Right ventricle myocardium superior (tissue), 1 donor: Measurements from ENCODE around the gene APBB2. TPM values are rescaled to one million over a fixed set of nuclear protein-coding genes. Genes with fewer than 3 reads are reported as not detected.

Experiments
- ATAC-seq: fragments of 200-7000 bp; cut with Tn5 transposase; one replicate; pipeline ENCODE4 v1.9.1; 2020; ENCODE audit warnings: mild to moderate bottlenecking; ENCODE audit not compliant: poor library complexity
- DNase-seq: peaks from one replicate; pipeline ENCODE4 v3.0.0-alpha.2; 2020
- intact Hi-C: fragments of 100-400 bp; cut with DNase I; formaldehyde crosslinking; loops from one replicate; pipeline ENCODE4 v1.11.2; 2022
- long read RNA-seq: library from polyadenylated mRNA; unstranded; transcript quantifications from one replicate; pipeline ENCODE4 v2.0.0, GENCODE V29; 2021
- total RNA-seq: library from RNA; stranded (reverse); fragmentation: NEBNext Ultra II Directional; extraction: Animal tissue kit (Norgen Biotek cat#: 25700); gene quantifications from one replicate; pipeline ENCODE4 v1.2.1, GENCODE V29; 2021
- donor health status: DM: no; HTN: yes; CAD: no; lungs with severe emphysema.

The APBB2 gene
- 22.5 TPM for total RNA-seq
- long read RNA-seq, partial matches to known transcripts = 7 of 20 reads
- long read RNA-seq, other reads (novel, unspliced or antisense) = 7 of 20 reads

DNA sequence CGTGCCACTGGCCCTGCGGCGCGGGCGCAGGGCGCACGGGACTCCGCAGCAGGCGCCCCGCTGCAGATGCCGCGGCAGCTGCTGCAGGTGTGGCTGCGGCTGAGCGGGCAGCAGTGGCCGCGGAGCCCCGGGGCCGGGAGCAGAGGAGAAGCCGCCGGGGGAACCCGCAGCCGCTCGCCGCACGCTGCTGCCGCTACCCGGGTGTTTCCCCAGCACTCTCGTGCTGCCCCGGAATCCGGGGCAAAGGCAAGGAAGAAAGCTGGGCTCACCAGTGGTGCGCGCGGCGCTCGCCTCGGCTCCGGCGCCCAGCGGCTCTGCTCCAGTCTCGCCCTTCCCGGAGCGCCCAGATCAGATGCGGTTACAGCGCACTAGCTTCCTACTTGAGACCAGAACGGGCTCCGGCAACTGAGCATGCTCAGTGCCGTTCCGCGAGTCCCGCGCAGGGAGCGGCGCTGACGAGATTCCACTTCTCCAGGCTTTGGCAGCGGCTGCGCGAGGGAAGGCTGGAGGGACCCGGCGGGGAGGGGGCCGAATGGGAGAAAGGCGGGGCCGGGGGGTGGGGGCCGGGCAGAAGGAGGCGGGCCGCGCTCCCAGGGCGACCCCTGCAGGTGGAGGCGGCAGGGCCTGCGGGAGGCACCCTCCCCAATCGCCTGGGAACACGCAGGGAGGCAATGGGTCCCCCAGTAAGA lies at the start of gene APBB2:
Gene APBB2 (minus strand): TSS at position 407 of the 689 bp plus-strand sequence. CDS start 181,288 bp downstream, outside the sequence.
- DNase-seq (peak; percentile 96), ATAC-seq (peak; percentile 95)
- intact Hi-C loops = no loop called here

DNA sequence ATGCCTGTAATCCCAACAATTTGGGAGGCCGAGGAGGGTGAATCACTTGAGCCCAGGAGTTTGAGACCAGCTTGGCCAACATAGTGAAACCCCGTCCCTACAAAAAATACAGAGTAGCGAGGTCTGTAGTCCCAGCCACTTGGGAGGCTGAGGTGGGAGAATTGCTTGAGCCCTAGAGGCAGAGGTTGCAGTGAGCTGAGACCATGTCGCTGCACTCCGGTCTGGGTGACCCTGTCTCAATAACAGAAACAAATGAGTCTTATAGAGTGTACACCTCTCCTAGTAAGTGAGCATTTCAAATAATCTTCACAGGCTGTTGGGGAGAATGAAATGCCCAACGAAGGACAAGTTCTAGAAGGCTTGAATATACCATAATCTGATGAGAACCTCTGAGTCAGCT lies 47.9 kb upstream of the APBB2 start:
- intact Hi-C loops = no loop called here
- ATAC-seq = no peak
- no peak for DNase-seq

DNA sequence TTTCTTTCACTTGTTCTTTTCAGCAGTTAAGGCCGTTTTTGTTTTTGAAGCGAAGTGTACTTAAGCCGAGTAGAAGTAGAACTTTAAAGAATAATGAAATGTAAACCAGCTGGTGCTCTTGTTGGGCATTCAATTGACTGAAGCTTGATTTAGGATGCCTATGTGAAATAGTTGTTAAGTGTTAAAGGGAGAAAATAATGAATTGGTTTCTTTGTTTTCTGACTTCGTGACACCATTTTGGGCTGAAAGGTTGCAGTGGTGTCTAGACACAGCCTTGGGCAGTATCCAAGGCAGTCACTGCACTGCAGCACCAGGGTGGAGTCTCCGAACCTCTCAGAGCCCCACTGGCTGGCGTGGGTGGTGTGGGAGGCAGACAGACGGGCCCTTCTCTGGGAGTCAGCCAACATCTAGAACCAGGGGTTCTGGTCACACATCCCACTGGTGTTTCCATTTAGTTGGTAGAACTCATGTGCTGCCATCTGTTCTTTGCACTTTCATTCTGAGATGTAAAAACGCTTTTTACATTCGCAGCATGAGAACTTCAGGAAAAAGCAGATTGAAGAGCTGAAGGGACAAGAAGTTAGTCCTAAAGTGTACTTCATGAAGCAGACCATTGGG lies 45.9 kb upstream of the APBB2 start:
- intact Hi-C loops = no loop called here
- DNase-seq (no peak), ATAC-seq (no peak)

DNA sequence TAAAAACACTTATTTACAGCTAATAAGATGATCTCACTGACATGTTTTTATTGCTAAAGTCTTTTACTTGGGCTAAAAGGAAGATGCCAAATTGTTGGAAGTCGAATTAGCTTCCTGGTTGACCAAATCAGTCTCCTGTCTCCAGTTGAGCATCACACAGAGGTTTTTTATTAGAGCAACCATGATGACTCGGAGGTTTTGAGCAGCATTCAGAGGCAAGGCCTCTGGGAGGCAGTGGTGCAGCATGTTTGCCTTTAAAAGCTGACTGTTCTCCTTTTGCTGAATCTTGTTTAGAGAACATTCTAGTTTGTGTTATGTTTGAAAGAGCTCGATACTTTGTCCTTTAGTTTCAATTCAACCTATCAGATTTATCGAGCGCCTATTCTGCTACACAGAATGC lies 44.4 kb upstream of the APBB2 start:
- intact Hi-C loops = no loop called here
- DNase-seq = no peak
- ATAC-seq = peak; percentile 65

DNA sequence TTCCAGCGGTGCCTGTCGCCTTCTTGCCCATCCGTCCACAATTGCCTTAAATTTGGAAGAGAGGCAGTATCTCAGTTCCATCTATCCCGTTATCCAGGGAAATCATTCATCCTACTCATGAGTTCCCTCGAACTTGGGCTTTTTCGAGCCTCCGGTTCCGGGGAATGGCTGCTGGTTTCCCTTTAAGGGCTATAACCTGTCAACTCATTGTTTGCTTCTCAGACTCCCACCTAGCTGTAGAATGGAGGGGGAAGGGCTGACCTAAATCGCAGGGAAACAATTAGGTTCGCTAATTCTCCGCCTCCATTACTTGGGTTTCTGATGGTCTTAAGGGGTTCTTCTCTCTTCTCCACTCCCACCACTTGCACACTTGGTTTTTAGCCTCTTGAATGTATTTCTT lies 43.6 kb upstream of the APBB2 start:
- DNase-seq (no peak), ATAC-seq (no peak)
- intact Hi-C loops = no loop called here

DNA sequence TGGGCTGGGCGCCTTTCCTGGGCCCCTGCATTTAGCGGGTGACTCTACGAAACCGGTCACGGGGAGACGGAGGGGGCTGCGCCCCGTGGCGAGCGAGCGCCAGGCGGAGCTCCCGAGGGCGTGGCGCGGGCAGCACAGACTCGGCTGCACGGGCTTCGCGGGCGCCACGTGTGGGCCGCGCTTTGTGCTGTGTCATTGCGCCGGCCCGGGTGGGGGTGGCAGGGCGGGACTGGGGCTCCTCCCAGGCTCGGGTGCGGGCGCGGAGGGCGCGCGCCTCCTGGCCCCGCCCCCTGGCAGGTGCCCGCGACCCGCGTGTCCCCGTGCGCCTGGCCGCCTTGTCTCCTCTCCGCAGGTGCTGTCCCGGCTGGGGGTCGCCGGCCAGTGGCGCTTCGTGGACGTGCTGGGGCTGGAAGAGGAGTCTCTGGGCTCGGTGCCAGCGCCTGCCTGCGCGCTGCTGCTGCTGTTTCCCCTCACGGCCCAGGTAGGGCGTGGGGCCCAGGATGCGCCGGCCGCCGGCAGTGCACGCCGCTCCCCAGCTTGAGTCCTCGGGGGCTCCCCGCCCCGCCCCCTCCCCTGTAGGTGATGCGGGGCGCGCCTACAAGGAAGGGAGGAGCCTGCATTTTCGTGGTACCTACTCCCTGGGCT lies 43.0 kb upstream of the APBB2 start:
- peak; percentile 61 for DNase-seq
- peak; percentile 81 for ATAC-seq
- intact Hi-C loops = no loop called here

DNA sequence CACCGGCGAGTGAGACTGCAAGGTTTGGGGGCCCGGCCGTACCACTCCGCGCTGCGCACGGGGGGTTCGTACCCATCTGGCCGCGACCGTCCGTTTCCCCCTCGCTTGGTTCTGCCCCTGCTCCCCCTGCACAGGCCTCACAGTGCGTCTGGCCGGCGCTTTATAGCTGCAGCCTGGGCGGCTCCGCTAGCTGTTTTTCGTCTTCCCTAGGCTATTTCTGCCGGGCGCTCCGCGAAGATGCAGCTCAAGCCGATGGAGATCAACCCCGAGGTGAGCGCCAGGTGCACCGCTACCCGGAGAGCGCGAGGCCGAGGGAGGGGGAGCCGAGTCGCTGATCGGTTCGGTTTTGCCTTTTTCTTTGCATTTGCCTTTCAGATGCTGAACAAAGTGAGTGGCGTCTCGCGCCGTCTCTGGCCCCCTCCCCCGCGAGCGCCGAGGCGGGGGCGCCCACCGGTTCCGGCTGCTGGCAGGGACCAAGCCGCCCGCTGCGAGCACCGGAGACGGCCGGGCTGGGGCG lies 42.5 kb upstream of the APBB2 start, which contains the start of gene UCHL1:
Gene UCHL1 (plus strand): TSS at position 189 of the 517 bp plus-strand sequence. CDS start 49 bp downstream, at position 238.
- intact Hi-C loops = no loop called here
- ATAC-seq = peak; percentile 69
- DNase-seq = peak; percentile 53

DNA sequence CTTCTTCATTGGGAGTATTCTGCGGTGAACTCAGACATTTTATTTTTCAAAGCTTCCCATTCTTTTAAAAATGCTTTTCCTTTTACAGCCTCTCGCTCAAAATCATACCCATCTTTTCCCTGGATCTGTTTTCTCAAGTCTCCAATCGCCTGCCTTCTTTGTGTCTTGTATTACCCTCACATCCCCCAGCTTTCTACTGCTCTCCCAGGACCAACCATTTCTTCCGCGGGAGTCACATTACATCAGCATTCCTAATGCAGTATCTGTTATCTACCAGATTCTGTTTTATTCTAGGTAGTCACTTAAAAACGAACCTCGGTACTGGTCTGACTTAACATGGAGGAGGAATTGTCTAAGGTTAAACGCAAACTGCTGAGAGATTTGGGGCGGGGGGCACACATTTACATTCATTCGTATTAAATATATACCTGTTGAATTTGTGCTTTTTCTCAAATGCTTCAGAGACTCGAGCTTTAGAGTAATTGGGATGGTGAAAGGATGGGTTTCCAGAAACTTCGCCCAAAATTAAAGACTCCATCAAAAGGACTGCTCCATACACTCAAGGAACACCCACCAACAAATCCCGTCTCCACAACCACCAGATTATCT lies 41.9 kb upstream of the APBB2 start:
- ATAC-seq (no peak), DNase-seq (no peak)
- intact Hi-C loops = no loop called here

DNA sequence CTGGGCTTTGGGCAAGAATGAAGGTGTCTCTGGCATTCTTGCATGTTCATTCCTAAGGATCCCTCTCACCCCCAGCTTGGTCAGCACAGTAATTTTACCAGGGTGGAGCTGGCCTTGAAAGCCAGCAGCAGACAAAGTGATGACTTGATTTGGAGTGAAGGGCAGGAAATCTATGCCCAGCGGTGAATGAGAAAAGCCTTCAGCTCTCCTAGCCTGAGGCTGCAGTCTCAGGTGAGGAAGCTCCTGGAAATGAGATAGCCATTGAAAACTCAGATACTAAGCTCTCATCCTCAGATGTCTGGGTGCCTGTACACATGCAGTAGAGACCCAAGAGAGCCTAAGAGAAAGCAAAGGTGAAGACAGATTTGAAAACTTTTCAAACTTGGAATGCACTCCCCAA lies 31.6 kb upstream of the APBB2 start:
- no peak for ATAC-seq
- intact Hi-C loops = no loop called here
- no peak for DNase-seq

DNA sequence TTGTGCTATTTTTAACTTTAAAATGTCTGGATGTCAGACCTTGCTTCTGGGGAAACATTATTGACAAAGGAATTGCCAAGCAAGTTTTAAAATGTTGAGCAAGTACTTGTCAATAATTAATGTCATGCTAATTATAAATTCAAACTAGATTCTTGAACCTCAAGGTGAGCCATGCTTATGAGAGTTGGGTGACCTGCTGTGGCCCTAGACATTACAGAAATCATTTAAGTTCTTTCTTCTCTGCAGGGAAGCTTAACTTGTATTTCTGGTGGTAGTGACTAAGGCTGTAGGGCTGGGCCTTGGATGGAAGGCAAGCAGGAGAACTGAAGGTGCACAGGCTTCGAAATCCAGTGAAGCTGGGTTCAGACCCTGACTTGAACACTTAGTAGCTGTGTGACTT lies 27.6 kb upstream of the APBB2 start:
- no peak for ATAC-seq
- intact Hi-C loops = no loop called here
- no peak for DNase-seq

DNA sequence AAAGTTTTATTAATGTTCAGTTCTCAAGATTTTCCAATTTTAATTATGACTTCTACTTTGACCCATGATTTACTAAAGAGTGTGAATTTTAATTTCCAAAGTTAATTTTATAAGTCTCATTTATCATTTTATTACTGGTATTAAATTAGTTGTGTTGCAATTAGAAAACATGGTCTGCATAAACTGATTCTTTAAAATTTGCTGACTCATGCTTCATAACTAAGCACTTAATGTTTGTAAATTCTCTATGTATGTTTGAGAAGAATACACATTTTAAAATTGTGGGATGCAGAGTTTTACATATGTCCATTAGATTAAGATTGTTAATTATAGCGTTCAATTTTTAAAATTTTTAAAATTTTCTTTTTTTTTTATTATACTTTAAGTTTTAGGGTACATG lies 22.2 kb upstream of the APBB2 start:
- ATAC-seq = no peak
- DNase-seq = no peak
- intact Hi-C loops = no loop called here

DNA sequence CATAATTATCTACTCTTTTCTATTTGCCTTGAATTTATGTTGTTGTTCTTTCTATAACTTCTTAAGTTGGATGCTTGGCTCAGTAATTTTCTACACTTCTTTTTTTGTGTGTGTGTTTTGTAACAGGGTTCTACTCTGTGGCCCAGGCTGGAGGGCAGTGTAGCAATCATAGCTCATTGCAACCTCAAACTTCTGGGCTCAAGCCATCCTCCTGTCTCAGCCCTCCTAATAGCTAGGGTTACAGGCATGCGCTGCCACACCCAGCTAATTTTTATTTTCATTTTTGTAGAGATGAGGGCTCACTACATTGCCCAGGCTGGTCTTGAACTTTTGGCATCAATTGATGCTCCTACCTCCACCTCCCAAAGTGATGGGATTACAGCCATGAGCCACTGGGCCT lies 21.7 kb upstream of the APBB2 start:
- intact Hi-C loops = no loop called here
- ATAC-seq = no peak
- DNase-seq = no peak

DNA sequence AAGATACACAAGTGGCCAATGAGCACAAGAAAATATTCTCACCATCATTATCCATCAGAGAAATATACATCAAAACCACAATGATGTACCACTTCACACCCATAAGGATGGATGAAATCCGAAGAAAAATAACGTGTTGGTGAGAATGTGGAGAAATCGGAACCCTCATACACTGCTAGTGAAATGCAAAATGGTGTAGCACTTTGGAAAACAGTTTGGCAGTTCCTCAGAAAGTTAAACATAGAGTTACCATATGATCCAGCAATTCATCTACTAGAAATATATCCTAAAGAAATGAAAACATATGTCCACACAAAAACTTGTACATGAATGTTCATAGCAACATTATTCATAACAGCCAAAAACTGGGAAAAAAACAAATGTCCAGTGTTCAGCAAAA lies 18.5 kb upstream of the APBB2 start:
- no peak for ATAC-seq
- intact Hi-C loops = no loop called here
- DNase-seq = no peak

DNA sequence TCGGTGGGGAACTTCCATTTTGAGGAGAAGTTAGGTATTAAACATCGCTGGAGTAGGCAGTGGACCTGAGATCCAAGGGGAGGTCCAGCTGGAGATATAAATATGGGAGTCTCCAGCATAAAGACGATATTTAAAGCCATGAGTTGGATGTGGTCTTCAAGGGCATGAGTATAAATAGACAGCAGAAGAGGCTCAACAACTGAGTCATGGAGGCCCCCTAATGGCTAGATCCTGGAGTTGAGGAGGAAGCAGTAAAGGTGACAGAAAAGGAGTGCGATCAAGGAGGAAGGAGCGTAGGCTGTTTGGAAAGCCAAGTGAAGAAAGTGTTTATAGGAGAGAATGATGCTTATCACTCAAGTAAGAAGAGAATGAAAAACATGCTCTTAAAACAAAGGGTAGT lies 18.1 kb upstream of the APBB2 start:
- intact Hi-C loops = no loop called here
- no peak for ATAC-seq
- DNase-seq = no peak

DNA sequence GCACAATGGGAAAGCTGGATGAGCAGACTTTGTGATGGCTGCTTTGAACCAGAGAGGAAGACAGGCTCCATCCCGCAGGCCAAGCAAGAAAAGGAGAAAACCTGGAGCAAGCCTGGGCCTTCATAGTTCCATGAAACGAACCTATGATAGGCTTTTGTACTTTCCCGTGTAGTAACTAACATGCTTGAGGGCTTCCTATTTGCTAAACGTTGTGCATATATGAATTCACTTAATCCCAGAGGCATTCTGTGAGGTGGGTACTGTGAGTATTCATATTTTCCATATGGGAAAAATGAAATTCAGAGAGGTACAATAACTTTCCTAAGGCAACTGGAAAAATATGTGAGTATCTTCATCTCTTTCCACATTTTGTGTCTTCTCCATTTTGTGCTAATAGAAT lies 13.6 kb upstream of the APBB2 start:
- intact Hi-C loops = no loop called here
- no peak for ATAC-seq

DNA sequence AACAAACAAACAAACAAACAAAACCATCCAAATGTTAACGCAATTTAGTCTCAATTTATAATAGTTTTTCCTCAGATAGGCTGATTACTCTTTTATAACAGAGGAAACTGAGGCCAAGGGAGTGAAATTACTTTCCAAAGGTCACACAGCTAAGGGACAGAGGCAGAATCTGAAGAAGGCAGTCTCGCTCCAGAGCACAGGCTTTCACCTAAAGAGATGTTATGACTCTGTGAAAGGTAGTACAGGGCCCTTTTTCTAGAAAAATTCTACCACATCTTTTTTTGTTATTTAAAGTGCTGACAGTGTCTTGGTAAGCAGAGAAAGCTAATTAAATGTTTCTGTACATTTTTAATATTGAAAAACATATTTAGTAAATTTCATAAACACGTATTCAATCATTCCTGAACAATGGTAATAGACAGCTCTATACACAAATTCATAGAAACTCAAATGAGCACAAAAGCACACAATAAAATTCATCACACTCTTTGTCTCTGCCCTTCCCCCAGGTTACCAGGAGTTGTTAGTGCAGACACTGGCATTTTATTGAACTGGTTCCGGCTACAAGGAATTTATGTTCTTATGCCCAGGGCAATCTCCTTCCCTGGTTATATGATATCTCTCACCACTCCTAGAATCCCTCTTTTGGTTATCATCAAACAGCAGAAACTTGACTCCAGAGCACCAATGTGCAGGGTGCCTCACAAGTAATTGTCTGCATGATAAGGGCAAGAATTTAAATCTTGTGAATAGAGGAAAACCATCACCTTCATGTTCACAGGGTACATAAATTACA lies 7.7 kb upstream of the APBB2 start:
- intact Hi-C loops = no loop called here
- ATAC-seq (no peak), DNase-seq (no peak)

More for the DNA sequence above, 13.6 kb upstream of the APBB2 start:
- DNase-seq = no peak

DNA sequence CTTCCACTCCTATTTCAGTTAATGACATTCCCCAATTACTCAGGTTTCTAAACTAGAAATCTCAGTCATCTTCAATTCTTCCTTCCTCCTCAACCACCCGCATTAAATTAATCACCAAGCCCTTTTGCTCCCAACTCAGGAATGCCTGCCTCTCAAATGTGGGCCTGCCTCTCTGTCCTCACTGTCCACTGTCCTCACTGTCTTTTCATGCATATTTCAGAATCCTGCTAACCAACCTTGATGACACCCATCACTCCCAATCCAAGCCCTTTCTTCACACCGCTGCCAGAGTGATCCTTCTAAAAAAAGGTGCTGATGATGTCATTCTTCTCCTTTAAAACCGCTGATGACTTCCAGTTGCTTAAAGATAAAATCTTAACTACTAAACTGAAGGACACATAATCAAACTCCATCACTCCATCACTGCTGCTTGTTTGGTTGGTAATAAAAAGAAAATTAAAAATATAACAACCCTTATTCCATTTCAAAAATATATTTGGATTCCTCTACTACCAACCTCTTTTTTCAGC lies 5.1 kb upstream of the APBB2 start:
- no peak for ATAC-seq
- intact Hi-C loops = loop anchor here (5.0 kb wide), 1 partner anchor 292 kb away; no protein-coding TSS in a partner anchor

DNA sequence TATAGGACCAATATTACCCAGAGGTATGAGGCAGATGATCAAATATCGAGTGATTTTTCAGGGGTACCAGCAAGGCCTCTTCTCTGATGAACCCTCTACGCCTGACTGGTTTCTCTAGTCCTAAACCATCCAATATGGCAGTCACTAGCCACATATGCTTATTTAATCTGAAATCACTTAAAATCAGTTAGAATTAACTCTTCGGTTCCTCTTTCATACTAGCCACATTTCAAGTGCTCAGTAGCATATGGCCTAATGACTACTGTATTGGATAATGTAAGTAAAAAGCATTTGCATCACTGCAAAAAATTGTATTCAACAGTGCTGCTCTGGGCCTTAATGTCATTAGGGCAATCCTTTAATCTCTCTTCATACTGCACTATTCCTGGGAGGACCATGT lies 4.4 kb upstream of the APBB2 start:
- intact Hi-C loops = loop anchor here (5.0 kb wide), 1 partner anchor 291 kb away; no protein-coding TSS in a partner anchor
- no peak for DNase-seq
- no peak for ATAC-seq

More for the DNA sequence above, 5.1 kb upstream of the APBB2 start:
- no peak for DNase-seq
